ENCODE measurements around the gene ATF6B.
A peak's percentile ranks its signal among the peaks of the same experiment; 100 is the strongest.

Gene ATF6B

GRCh38 chr6:32153564-32154513 lies 25.8 kb upstream of the ATF6B start, which contains the start of gene PPT2:
Gene PPT2, plus strand, starts transcription at chr6:32154141. Its CDS starts 454 bp downstream, at chr6:32154595.
- peaks cover 19 to 22% of the 10 kb centered on the region in 2 experiments for H3K4me1 ChIP-seq (ENCODE audit: control insufficient read depth in 1 of 2, insufficient read depth in 1 of 2, low read depth in 1 of 2, low read length in 1 of 2)
- no peaks in the 10 kb centered on the region for H3K9me3 ChIP-seq
- no peak for TF ChIP-seq CTCF (IDR thresholded peaks at IDR 0.05)
- no peak within 1 kb of the TSS for H3K27ac ChIP-seq
- peak within 1 kb of the TSS; percentile 55 to 58 for H3K4me3 ChIP-seq (ENCODE audit: low read depth in 1 of 2, low read length in 1 of 2)
- H3K36me3 ChIP-seq: no peaks in the 10 kb centered on the region
- peaks cover 65% of the 10 kb centered on the region for H3K27me3 ChIP-seq

- H3K4me3 ChIP-seq (ENCODE audit: low read depth in 1 of 2, low read length in 1 of 2): no peak overlapping the region
- H3K27ac ChIP-seq: no peak overlapping the region
- TF ChIP-seq CTCF (IDR thresholded peaks at IDR 0.05): no peak
- no peaks in the 10 kb centered on the region for H3K9me3 ChIP-seq
- peaks cover 25 to 27% of the 10 kb centered on the region in 2 experiments for H3K4me1 ChIP-seq (ENCODE audit: control insufficient read depth in 1 of 2, insufficient read depth in 1 of 2, low read depth in 1 of 2, low read length in 1 of 2)
- peaks cover 74% of the 10 kb centered on the region for H3K27me3 ChIP-seq
- no peaks in the 10 kb centered on the region for H3K36me3 ChIP-seq
Measured at GRCh38 chr6:32152769-32153563, 24.9 kb upstream of the ATF6B start.

GRCh38 chr6:32151863-32152768 lies 24.1 kb upstream of the ATF6B start, which contains the start of gene PRRT1:
Gene PRRT1, minus strand, starts transcription at chr6:32151939. Its CDS starts 112 bp downstream, at chr6:32151827.
- no peak within 1 kb of the TSS for H3K27ac ChIP-seq
- H3K36me3 ChIP-seq: no peaks in the 10 kb centered on the region
- no peak within 1 kb of the TSS for H3K4me3 ChIP-seq (ENCODE audit: low read depth in 1 of 2, low read length in 1 of 2)
- H3K4me1 ChIP-seq (ENCODE audit: control insufficient read depth in 1 of 2, insufficient read depth in 1 of 2, low read depth in 1 of 2, low read length in 1 of 2): peaks cover 25 to 27% of the 10 kb centered on the region in 2 experiments
- TF ChIP-seq CTCF (IDR thresholded peaks at IDR 0.05): no peak
- no peaks in the 10 kb centered on the region for H3K9me3 ChIP-seq
- peaks cover 82% of the 10 kb centered on the region for H3K27me3 ChIP-seq

GRCh38 chr6:32151181-32151862 lies 23.3 kb upstream of the ATF6B start:
- no peak overlapping the region for H3K4me3 ChIP-seq (ENCODE audit: low read depth in 1 of 2, low read length in 1 of 2)
- H3K27me3 ChIP-seq: peaks cover 90% of the 10 kb centered on the region
- H3K36me3 ChIP-seq: no peaks in the 10 kb centered on the region
- TF ChIP-seq CTCF (IDR thresholded peaks at IDR 0.05): no peak
- H3K27ac ChIP-seq: no peak overlapping the region
- no peaks in the 10 kb centered on the region for H3K9me3 ChIP-seq
- H3K4me1 ChIP-seq (ENCODE audit: control insufficient read depth in 1 of 2, insufficient read depth in 1 of 2, low read depth in 1 of 2, low read length in 1 of 2): peaks cover 25 to 27% of the 10 kb centered on the region in 2 experiments
